GM19468 (cell line): ENCODE results near the gene INF2.
"Not testable (repeated sequence)": the region's sequence is repeated elsewhere in the genome, so short reads cannot be mapped to it uniquely, and the experiment has no call there.

Experiments
- ATAC-seq: cut with Tn5 transposase; IDR thresholded peaks from one replicate; pipeline ENCODE4 v1.9.1; 2021; ENCODE audit warnings: mild to moderate bottlenecking, moderate library complexity, moderate number of reproducible peaks; ENCODE audit not compliant: unreplicated experiment; ENCODE audit errors: extremely low read depth

Gene INF2

GRCh38 chr14:104715871-104716270, 26.5 kb downstream of the INF2 start:
- no peak for ATAC-seq

GRCh38 chr14:104717137-104717536, 27.7 kb downstream of the INF2 start:
- no peak for ATAC-seq

GRCh38 chr14:104717646-104718045, 28.2 kb downstream of the INF2 start:
- no peak for ATAC-seq

- no peak for ATAC-seq
These were observed 28.7 kb downstream of the INF2 start for GRCh38 chr14:104718147-104718546.

- no peak for ATAC-seq
These were observed 29.5 kb downstream of the INF2 start for GRCh38 chr14:104718871-104719270.

- no peak for ATAC-seq
These were observed 29.9 kb downstream of the INF2 start for GRCh38 chr14:104719343-104719742.

- ATAC-seq, result no peak
These were observed 32.4 kb downstream of the INF2 start for GRCh38 chr14:104721505-104722431.

- no peak for ATAC-seq
These were observed 33.7 kb downstream of the INF2 start for GRCh38 chr14:104722938-104723650.

GRCh38 chr14:104723651-104724406, 34.4 kb downstream of the INF2 start, which contains the start of gene ADSS1:
Gene ADSS1, plus strand, starts transcription at chr14:104724229. Its CDS starts 42 bp downstream, at chr14:104724271.
- ATAC-seq, result no peak

- no peak for ATAC-seq
These were observed 35.1 kb downstream of the INF2 start for GRCh38 chr14:104724407-104724980.

GRCh38 chr14:104724981-104725771, 35.8 kb downstream of the INF2 start:
- no peak for ATAC-seq

- no peak for ATAC-seq
These were observed 36.5 kb downstream of the INF2 start for GRCh38 chr14:104725772-104726548.

GRCh38 chr14:104726600-104727451, 37.4 kb downstream of the INF2 start:
- ATAC-seq, result no peak

GRCh38 chr14:104728631-104729030, 39.2 kb downstream of the INF2 start:
- ATAC-seq, result no peak

- ATAC-seq, result not testable (repeated sequence)
These were observed 39.9 kb downstream of the INF2 start for GRCh38 chr14:104729176-104729834.

- ATAC-seq, result no peak
These were observed 40.4 kb downstream of the INF2 start for GRCh38 chr14:104729835-104730181.

GRCh38 chr14:104730487-104730886, 41.1 kb downstream of the INF2 start:
- no peak for ATAC-seq
